NCI-H226 (cell line): ENCODE data around the gene STRA6.

Experiments used
- DNase-seq: peaks from one replicate; pipeline ENCODE4 v3.0.0-alpha.2; 2015

Gene STRA6, protein sequence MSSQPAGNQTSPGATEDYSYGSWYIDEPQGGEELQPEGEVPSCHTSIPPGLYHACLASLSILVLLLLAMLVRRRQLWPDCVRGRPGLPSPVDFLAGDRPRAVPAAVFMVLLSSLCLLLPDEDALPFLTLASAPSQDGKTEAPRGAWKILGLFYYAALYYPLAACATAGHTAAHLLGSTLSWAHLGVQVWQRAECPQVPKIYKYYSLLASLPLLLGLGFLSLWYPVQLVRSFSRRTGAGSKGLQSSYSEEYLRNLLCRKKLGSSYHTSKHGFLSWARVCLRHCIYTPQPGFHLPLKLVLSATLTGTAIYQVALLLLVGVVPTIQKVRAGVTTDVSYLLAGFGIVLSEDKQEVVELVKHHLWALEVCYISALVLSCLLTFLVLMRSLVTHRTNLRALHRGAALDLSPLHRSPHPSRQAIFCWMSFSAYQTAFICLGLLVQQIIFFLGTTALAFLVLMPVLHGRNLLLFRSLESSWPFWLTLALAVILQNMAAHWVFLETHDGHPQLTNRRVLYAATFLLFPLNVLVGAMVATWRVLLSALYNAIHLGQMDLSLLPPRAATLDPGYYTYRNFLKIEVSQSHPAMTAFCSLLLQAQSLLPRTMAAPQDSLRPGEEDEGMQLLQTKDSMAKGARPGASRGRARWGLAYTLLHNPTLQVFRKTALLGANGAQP

DNA sequence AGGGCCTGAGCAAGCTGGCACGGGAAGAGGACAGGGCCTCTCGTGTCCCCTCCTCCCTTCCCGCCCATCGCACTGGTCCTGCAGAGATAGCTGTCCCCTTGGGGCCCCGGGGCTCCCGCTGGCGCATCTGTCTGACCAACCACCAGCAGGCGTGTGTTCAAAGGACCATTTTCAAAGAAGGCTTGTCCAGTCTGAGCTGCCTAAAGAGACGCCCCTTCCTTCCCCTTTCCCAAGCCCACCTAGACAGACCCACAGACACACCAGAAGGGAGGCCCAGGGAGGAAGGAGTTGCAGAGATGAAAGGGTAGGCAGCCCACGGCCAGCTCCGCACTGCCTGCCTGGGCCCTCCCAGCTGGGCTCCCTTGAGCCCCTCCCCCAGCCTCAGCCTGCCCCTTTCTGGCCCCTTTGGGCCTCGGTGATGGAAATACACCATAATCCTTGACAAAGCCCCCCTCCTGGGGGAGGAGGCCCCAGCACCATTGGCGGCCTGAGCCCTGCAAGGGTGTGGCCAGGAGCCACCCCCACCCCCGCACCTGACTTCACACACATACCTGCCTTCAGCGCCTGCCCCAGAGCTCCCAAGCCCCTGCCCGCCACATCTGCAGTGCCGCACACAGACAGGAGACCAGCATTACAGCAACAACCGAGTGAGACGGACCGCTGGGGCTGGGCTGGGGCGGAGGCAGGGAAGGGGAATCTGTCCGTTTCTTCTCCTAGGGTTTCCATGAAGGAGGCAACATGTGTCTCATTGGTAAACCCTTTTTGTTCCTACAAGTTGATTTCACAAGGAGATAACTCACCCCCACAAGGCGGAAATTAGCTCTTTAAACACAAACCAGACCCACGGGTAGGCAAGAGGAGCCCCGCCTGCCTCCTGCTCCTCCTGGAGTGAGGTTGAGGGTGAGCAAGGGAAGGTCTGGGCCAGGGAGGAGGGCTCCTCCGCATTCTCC, at the start of gene STRA6:
Gene STRA6 (minus strand): TSS at position 336 of the 950 bp plus-strand sequence. CDS start 520 bp downstream, outside the sequence.
- DNase-seq, result no peak

GRCh38 chr15:74252291-74252690, 49.7 kb upstream of the STRA6 start:
- DNase-seq, result no peak

DNA sequence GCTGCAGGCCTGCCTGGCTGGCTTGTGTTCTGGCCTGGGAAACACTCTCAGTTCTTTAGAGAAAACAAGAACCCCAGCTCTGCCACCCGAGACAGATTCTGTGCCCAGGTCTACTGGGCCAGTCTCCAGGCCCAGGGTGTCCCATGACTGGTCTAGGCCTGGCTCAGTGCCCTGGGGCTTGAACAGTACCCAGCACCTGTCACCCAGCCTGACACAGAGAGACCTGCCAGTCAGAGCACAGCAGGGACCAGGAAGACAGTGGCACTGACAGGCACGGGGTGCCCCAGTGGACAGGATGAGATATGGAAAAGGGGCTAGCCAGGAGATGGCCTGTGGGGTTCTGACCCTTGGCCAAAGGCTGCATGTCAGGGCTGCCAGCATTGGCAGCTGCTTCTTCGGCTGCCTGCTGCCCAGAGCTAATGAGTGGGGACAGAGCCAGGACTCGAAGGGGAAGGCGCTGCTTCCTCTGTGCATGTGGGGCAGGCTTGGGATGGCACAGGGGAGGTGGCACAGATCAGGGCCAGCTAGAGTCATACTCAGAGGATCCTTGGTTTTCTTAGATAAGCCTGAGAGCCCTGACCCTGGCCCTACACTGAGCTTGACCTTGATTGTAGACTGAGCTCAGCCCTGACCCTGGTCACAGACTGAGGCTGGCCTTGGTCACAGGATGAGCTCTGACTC, 48.7 kb upstream of the STRA6 start:
- no peak for DNase-seq

DNA sequence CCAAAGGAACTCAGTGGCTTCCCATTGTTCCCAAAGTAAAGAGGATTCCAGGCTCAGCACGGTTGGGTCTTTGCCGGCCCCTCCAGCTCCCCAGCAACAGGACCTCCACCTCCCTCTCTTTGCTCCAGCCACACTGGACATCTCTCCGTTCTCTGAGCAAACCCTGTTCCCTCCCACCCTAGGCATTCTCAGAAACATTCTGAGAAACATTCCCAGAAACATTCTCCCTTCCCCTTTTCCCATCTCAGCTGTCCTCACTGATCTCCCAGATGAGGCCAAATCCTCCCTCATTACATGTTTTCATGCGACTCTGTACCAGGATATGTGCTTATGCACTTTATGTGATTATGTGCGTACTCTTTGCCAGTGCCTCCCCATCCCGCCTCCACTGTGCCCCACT, 47.7 kb upstream of the STRA6 start:
- DNase-seq, result no peak

DNA sequence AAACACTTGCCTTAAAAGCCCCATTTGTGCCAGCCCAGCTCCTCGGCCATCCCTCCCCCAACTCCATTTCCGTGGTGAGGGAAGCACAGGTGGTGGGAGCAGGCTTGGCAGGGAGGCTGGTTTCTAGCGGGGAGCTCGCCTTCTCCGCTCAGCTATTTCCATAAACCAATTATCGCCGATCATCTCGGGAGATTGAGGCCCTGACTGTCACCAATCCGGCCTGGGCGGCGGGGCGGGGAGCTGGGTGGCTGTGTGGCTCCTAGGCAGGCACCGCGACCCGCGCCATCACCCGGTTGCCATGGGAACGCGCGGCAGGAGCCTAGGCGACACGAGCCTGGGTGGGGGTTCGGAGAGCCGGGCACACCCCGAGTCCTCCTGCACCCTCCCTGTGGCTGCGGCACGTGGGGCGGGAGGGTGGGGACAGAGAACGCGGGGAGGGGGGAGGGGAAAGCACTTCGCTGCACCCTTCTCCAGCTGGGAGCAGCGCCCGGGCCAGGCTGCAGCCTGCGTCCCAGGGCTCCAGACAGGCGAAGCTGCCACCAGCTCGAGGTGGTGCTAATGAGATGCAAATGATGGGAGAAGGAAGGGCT, 42.9 kb upstream of the STRA6 start:
- no peak for DNase-seq

- no peak for DNase-seq
These were observed 42.3 kb upstream of the STRA6 start for GRCh38 chr15:74244822-74245341.

DNA sequence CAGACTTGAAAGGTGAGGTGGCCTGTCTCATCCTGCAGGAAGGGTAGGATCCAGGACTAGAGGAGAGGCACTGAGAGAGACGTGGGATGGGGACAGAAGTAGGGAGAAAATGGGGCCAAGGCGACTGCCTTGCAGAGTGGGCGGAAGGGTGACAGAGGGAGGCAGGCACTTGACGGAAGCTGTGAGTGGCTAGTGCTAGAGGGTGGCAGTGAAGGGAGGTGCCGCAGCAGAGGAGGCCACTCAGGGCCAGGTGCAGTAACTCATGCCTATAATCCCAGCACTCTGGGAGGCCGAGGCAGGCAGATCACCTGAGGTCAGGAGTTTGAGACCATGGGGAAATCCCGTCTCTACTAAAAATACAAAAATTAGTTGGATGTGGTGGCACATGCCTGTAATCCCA, 40.8 kb upstream of the STRA6 start:
- no peak for DNase-seq

DNA sequence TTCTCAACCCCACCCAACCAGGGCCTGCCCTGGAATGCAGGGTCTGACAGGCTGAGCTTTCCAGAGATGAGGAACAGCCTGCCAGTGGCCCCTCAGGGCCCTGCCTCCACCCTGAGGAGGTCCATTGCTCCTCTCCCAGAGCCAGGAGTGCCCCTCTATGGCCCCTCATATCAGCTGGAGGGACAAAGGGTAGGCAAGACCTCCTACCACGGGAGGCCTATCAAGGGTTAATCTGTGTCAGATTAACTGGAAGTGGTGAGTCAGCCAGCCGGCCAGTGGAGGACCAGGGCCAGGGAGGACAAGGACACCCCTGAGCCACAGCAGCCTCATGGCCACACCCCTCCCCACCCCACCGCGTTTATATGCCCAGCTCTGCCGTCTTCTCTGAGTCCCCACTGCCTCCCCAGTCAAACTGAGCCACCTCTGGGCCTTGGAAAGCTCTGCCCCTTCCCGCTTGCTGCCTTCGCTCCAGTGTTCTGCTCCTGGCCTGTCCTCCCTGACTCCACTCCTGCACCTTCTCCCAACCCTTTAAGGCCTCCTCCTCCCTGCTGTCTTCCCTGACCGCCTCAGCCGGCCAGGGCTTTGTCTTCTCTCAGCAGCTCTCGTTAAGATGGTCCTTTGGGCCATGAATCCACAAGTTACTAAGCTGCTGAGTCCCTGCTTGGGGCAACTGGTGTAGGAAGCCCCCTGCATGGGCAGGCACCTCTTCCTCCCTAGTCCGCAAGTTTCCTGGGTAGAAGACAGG, 40.0 kb upstream of the STRA6 start:
- no peak for DNase-seq

- DNase-seq, result no peak
These were observed 38.5 kb upstream of the STRA6 start for GRCh38 chr15:74240897-74241614.

GRCh38 chr15:74240002-74240568, 37.5 kb upstream of the STRA6 start:
- peak; percentile 100 for DNase-seq

DNA sequence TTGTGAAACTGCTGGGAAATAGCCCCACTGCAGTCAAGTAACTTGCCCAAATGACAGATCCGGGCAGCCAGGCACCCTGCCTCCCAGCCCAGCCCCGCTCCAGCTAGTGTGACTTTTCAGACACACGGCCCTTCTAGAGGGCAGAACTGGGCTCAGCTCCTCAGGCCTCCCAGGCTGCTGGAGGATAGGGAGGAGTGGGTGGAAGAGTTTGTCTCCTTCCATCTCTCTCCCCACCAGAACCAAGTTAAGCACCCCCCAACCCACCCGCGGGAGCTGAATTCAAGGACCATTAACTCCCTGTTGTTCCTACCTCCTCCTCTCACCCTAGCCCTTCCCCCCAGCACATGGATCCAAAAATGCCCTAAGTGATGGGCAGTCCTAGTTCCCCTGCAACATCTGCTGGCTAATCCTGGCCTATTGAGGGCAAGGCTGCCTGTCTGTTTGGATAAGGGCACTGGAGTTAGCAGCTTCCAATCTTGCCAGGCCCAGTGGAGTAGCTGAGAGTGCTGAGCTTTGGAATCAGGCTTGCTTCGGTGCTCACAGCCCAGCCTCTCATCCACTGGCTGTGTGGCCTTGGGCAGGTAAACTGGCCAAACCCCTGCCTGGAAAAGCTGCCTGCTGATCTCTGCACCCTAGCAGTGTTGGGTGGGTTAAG, 36.6 kb upstream of the STRA6 start:
- no peak for DNase-seq

DNA sequence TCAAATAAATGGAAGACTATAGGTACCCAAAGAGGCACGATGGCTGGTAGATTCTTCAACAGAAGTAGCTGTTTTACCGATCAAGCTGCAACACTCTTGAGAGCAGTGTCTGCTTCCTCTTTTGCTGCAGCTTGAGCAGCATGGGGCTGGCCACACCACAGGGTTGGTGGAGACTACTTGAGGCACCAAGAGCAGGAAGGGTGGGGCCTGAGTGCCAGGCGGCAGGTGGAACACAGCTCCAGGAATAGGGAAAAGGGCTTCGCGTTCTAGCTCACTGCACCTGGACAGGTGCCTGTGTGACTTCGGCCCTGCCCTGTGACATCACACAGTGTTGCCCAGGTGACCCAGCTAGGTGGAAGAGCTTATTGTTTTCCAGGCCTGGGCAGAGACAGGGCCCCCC, 33.4 kb upstream of the STRA6 start, which contains the start of gene CCDC33:
Gene CCDC33 (plus strand): TSS at position 365 of the 400 bp plus-strand sequence. CDS start 394 bp downstream, outside the sequence.
- DNase-seq, result no peak

DNA sequence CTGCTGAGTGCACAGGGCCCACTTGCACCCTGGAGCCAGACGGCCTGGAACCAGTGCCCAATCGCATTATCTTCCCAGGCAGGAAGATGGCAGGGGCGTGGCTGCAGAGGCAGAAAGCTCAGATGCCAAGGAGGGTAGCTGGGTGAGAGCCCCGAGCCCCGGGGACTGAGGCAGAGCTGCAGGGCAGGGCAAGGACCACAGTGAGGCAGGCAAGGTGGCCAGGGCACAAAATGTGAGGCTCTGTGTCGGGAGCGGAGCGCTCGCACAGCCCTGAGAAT, 31.9 kb upstream of the STRA6 start:
- no peak for DNase-seq

DNA sequence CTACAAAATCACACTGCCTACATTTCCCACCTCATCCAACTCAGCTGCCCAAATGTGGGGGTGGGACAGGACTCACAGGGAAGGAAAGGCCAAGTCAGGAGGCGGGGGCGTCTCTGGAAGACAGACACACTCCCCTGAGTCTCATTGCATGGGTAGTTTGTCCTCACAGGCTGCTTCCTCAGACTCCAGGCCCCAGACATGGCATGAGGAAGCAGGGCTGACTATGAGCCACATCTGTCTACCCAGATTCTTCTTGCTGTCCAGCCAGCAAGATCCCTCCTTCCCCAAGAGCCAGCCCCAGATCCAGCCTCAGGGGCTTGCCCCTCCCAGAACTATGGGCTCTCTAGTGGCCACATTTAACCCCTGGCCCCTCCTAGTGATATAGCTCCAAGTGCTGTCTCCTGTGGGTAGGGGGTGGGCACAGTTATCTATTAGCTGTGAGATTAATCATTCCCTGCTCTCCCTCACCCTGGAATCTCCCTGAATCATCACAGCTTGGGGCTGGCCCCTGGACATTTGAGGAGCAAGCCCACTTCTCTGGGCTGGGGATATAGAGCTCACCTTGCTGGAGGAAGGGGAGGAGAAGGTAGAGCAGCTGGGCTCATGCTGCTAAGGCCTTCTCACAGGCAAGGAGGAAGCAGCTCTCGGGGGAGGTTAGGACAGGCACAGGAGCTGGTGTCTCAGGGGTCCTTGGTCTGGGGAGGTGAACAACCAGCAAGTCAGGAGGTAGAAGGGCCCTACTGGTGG, 31.4 kb upstream of the STRA6 start:
- peak; percentile 40 for DNase-seq

DNA sequence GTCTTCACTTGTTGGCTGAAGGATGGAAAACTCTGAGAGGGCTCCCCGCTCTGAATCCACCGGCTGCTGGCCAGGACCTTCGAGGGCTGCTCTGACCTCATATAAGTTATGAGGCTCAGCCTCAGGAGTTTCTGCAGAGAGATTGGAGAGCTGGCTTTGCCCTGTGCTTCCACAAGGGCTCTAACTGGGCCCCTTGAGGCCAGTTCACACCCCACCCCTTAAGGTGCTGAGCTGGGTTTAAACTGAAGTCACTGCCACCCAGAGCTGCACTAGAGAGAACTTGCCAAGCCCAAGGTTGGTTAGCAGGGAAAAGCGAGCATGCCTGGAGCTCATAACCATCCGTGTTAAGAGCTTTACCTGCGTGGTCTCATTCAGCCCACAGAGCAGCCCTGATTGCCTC, 30.8 kb upstream of the STRA6 start:
- no peak for DNase-seq

GRCh38 chr15:74231475-74231874, 28.9 kb upstream of the STRA6 start:
- no peak for DNase-seq

- no peak for DNase-seq
These were observed 27.1 kb upstream of the STRA6 start for GRCh38 chr15:74229686-74230085.

DNA sequence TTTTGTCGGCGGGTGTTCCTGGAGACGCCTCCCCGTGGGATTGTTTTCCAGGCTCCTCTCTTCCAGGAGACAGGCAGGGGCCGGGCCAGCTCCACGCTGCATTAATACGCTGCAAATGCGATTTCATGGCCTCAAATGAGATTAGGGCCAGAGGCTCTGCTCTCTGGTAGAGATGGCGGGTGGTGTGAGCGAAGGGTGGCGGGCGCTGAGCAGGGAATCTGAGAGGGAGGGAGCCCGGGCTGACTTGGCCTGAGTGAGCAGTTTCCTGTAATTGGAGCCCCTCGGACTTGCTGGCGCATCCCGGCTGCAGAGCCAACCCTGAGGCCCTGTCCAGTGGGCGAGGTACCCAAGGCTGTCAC, 26.1 kb upstream of the STRA6 start:
- DNase-seq, result no peak
